GM19372 (cell line): Measurements from ENCODE around the gene PTPRU.
"Not testable (repeated sequence)": the region's sequence is repeated elsewhere in the genome, so short reads cannot be mapped to it uniquely, and the experiment has no call there.

Experiments used
- ATAC-seq: cut with Tn5 transposase; IDR thresholded peaks from one replicate; pipeline ENCODE4 v1.9.1; 2021; ENCODE audit warnings: mild to moderate bottlenecking, low read depth, moderate library complexity; ENCODE audit not compliant: unreplicated experiment

The PTPRU gene

DNA sequence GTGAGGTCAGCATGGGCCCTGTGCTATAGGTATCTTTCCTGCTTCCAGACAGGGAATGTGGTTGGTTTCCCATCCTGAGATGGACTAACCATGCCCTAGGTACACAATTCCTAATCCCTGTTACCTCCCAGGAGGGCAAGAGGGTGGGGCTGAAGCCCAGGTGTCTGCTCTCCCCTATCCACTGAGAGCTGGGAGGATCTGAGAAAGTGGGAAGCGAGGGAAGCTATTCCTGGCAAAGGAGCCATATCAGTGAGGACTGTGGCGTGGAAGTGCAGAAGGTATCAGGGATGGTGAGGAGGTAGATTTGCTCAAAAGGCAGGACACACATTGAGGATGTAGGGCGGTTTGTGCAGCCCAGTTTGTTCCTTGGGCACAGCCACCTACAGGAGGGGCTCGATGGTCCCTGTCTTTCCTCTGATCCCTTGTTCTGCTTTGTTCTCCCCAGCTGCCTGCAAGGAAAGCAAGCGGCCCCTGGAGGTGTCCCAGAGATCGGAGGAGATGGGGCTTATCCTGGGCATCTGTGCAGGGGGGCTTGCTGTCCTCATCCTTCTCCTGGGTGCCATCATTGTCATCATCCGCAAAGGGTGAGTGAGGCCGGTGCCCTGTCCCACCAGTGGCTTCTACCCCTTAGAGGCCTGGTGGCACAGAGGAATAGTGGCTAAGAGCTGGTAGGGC lies 48.1 kb downstream of the PTPRU start:
- no peak for ATAC-seq

DNA sequence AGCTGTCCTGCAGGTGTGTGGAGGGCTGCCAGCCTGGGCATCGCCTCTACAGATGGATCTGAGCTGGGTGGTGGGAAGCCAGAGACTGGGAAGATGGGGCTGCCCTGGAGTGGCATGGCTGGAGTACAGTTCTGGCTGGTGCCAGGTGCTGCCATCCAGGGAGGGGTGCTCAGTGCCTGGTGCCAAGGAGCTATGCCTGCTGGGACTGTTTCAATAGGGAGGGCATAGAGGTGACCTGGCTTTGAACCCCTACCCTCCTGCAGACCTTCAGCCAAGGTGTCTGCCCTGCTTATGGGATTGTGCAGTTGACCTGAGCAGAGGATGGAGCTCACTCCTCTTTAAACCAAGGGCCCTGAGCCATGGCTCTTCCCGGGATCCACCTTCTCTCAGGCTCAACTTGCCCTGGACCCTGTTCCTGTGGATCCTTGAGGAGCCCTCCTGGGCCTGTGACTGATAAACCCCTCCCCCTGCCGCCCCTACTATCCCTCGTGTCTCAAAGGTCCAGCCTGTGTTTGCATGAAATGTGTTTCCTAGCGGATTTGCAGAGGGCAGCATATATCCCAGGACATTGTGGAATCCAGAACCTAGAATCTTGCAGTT lies 48.7 kb downstream of the PTPRU start:
- no peak for ATAC-seq

DNA sequence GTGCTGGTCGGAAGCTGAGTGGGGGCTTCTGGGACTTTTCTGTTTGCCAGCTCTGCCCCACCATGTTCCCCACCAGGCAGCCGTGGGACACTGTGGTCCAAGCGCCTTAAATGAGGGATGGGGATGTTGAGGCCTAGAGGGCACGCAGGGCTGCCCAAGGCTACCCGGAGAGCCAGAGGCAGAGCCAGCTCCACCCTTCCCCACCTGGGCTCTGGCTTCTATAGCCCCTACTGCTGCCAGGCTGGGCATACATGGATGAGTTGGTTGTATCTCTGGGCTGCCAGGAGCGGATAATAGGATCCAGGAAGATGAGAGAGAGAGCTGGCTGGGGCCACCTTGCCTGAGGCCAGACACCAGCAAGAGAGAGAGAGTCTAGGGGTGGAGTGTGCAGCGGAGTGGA lies 49.4 kb downstream of the PTPRU start:
- no peak for ATAC-seq

DNA sequence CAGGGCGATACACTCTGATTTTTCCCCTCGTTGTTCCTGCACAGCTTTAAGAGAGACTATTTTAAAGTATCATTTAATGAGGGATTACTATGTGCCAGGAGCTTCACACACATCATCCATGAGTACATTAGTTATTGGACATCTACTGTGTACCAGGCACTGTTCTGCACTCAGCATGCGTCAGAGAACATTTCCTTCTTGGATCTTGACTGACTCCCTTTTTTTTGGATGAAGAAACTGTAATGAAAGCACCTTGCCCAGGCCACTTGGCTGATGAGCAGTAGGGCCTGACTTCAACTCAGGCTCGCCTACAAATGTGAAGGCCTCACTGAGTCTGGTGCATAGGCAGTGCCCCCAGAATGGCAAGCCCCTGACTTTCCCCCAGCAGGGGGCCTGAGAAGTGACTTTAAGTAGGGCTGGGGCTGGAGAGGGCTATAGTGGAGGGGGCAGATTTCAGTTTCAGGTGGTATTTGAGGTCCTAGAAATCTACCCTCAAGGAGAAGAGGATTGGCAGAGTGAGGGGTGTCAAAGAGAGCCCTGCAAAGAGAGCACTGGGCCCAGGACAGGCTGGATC lies 50.0 kb downstream of the PTPRU start:
- no peak for ATAC-seq

- no peak for ATAC-seq
These were observed 53.2 kb downstream of the PTPRU start for GRCh38 chr1:29289493-29289892.

GRCh38 chr1:29290414-29290985 lies 54.2 kb downstream of the PTPRU start:
- ATAC-seq = no peak

DNA sequence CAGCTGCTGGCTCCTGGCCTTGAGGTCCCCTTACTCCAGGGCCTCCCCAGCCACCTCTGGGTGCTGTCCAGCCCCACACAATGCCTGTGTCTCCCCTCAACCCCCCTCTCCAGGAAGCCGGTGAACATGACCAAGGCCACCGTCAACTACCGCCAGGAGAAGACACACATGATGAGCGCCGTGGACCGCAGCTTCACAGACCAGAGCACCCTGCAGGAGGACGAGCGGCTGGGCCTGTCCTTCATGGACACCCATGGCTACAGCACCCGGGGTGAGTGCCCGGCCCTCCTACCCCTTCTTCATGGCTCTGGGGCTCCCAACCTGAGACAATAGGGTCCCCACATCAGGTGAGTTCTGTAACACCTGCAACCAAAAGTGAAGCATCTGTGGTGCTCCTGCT lies 55.4 kb downstream of the PTPRU start:
- no peak for ATAC-seq

- ATAC-seq = no peak
These were observed 56.0 kb downstream of the PTPRU start for GRCh38 chr1:29292344-29292743.

DNA sequence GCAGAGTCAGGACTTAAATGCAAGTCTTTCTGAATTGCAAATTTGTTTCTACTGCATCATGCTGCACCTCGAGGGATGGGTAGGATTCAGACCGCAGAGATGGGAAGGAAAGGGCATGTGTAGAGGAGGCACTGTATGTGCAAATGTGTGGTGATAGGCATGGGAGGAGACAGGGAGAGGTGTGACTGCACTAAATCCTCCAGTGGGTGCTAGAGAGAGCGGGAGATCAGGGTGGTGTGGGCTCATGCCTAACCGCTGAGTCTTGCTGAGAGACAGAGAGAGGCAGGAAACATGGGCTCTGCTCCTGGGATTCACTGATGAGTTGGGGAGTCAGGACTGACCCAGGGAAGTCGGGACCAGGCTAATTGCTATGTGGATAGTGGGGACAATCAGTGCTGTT lies 61.1 kb downstream of the PTPRU start:
- no peak for ATAC-seq

DNA sequence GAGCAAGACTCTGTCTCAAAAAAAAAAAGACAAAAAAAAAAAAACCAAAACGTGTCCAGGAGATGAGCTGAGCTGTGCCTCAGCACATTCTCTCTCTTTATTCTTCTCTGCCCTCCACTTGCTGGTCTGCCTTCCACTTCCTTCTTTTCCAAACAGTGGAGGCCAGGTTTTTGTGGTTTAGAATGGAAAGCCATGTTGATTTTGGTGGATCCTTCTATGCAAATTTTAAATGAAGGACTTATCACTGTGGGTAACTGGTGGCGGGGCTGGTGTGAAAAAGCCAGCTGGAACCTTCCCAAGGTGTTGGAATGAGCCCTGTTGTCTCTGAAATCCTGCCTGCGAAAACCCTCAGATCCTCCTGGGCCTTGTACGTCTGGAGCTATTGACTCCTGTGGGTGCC lies 61.9 kb downstream of the PTPRU start:
- no peak for ATAC-seq

GRCh38 chr1:29299446-29299845 lies 63.1 kb downstream of the PTPRU start:
- no peak for ATAC-seq

DNA sequence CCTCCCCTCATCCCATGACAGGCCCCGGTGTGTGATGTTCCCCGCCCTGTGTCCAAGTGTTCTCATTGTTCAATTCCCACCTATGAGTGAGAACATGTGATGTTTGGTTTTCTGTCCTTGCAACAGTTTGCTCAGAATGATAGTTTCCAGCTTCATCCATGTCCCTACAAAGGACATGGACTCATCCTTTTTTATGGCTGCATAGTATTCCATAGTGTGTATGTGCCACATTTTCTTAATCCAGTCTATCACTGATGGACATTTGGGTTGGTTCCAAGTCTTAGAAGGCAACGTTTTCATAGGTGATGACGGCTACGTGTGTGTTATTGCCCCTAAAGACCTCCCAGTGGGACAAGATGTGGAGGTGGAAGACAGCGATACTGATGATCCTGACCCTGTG lies 65.4 kb downstream of the PTPRU start:
- ATAC-seq = not testable (repeated sequence)

GRCh38 chr1:29303201-29304024 lies 67.1 kb downstream of the PTPRU start:
- ATAC-seq = no peak

DNA sequence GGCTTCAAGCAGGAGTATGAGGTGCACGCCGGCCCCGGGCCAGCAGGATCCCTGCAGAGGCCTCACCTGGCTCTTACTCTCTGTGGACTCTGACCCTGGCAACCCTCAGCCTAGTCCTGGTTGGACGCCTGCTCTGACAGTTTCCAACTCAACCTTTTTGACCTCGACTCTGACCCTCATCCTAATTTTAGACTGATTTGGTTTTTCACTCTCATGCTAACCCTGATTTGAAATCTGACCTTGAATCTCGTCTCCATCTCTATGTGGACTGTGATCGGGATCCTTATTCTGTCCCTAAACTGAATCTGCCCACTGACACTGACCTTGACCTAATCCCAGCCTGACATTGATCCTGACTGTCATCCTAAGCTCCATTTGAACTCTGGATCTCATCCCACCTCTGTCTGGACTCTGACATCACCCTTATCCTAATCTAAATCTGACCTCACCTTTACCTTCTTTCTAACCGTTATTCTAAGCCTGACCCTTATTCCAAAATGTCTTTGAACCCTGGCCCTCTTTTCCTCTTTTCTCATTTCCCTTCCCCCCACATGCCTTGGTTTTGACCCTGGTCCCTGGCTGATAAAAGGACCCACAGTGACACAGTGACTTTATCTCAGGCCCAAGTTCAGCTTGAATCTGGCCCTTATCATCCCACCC lies 67.8 kb downstream of the PTPRU start:
- no peak for ATAC-seq

DNA sequence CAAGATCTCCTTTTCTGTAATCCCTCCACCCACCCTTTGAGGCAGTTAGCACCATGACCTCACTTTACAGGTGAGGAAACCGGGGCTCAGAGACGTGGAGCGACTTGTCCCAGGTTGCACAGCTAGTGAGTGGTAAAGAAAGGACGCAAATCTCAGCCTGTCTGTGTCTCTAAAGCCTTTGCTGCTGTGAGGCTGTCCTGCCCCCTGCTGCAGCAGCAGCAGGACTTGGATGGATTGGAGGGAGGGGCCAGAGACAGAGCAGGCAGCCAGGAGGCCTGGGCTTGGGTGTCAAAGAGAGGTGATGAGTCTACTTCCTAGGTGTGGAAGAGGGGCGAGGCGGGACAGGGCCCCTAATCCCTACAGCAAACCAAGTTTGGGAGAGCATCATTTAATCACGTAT lies 69.6 kb downstream of the PTPRU start:
- ATAC-seq = no peak

DNA sequence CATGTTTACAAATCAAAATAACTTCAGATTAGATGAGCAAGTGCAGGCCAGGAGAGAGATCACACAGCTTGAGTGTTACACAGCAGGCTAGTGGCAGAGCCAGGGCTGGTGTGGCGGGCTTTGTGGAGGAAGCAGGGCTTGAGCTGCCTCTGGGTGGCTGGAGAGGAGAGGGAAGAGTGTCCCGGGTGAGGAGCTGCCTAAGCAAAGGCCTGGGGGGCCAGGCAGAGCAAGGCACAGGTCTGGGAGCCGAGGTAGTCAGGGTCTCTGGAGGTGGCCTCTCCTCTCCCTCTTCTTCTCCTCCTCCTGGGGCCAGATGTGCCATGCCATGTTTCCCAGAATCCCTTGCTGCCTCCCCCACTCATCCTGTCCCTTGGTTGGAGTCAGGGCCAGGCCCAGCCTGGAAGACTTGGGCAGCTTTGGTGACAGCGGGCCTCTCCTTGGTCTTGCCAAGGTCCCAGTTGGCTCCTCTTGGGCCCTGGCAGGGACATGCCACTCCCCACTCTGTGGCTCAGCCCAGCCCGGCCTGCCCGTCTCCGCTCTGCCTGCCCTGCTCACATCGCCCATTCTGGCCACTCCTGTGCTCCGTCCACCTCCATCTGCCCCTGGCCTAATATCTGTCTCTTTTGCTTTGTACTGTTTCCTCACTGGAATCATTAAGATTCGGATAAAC lies 70.3 kb downstream of the PTPRU start:
- ATAC-seq = no peak

DNA sequence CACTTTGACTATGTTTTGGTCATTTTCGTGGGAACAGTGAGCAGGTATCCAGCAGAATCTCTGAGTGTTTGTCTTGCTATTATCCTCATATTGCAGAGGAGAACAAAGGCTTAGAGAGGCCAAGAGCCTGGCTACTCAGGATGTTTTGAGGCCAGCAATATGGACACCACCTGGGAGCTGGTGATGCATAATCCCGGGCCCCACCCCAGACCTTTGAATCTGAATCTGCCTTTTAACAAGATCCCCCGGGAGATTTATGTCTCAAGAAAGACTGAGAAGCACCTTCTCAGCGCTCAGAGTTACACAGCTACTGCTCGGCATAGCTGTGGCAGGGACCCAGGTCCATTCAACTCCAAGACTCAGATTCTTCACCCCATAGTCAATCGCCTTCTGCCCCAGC lies 72.8 kb downstream of the PTPRU start:
- ATAC-seq = no peak

GRCh38 chr1:29309621-29310020 lies 73.3 kb downstream of the PTPRU start:
- no peak for ATAC-seq

- no peak for ATAC-seq
These were observed 74.4 kb downstream of the PTPRU start for GRCh38 chr1:29310616-29311180.
